Purkinje cell (primary cell): ENCODE data around the gene COMMD4. TPM values are rescaled to one million over a fixed set of nuclear protein-coding genes. Genes with fewer than 3 reads are reported as not detected.

Experiments
- polyA plus RNA-seq: library from polyadenylated mRNA; unstranded; fragments of >200 nt; fragmentation: Nextera tagmentation; gene quantifications from 2 replicates; pipeline ENCODE4 v1.2.1, GENCODE V29; 2014

Gene COMMD4
- 10.5 and 19.0 TPM in 2 replicates for polyA plus RNA-seq

GRCh38 chr15:75335705-75336355 lies at the start of gene COMMD4:
Gene COMMD4 (plus strand): TSS chr15:75336063. CDS start chr15:75336090, 27 bp downstream.

GRCh38 chr15:75346796-75347221 lies 10.9 kb downstream of the COMMD4 start, which contains the start of gene NEIL1:
Gene NEIL1 (plus strand): TSS chr15:75347039. CDS start chr15:75348906, 1,867 bp downstream.

GRCh38 chr15:75367913-75368688 lies 32.2 kb downstream of the COMMD4 start, which contains the start of gene MAN2C1:
Gene MAN2C1 (minus strand): TSS chr15:75368607. CDS start chr15:75368583, 24 bp downstream.

Other genes starting within 250 kb of the COMMD4 start
- 0.20 and 0.44 TPM in 2 replicates for gene C15orf39, start 134.2 kb upstream of the COMMD4 start, polyA plus RNA-seq
- not detected in 2 replicates for gene GOLGA6C, start 77.7 kb upstream of the COMMD4 start, polyA plus RNA-seq
- gene GOLGA6D, start 53.2 kb upstream of the COMMD4 start, polyA plus RNA-seq = not detected in 2 replicates
- gene NEIL1, start 11.0 kb downstream of the COMMD4 start, polyA plus RNA-seq = 2.0 and 6.4 TPM in 2 replicates
- 12.3 and 20.5 TPM in 2 replicates for gene MAN2C1, start 32.5 kb downstream of the COMMD4 start, polyA plus RNA-seq
- 7.3 and 10.9 TPM in 2 replicates for gene SIN3A, start 115.6 kb downstream of the COMMD4 start, polyA plus RNA-seq
- gene PTPN9, start 243.3 kb downstream of the COMMD4 start, polyA plus RNA-seq = 3.5 and 4.9 TPM in 2 replicates